Dedifferentiated amniotic fluid mesenchymal stem cell (primary cell): ENCODE measurements around the gene PLCH1.

Source experiments
- DNase-seq: peaks from one replicate; pipeline ENCODE4 v3.0.0-alpha.2; 2016; ENCODE audit errors: extremely low spot score

Gene PLCH1

GRCh38 chr3:155688481-155688880 is 56.4 kb downstream of the PLCH1 start:
- no peak for DNase-seq

GRCh38 chr3:155683344-155683720 is 61.5 kb downstream of the PLCH1 start:
- no peak for DNase-seq

- DNase-seq, result no peak
These were observed 62.2 kb downstream of the PLCH1 start for GRCh38 chr3:155682426-155683343.

GRCh38 chr3:155676252-155676981 is 68.5 kb downstream of the PLCH1 start:
- peak; percentile 62 for DNase-seq

GRCh38 chr3:155675094-155675493 is 69.8 kb downstream of the PLCH1 start:
- no peak for DNase-seq

- DNase-seq, result no peak
These were observed 71.5 kb downstream of the PLCH1 start for GRCh38 chr3:155673421-155673820.

- DNase-seq, result no peak
These were observed 74.5 kb downstream of the PLCH1 start for GRCh38 chr3:155670335-155670734.

- no peak for DNase-seq
These were observed 76.9 kb downstream of the PLCH1 start for GRCh38 chr3:155667988-155668387.

GRCh38 chr3:155664925-155665695 is 79.8 kb downstream of the PLCH1 start:
- DNase-seq, result peak; percentile 62

GRCh38 chr3:155663467-155664212 is 81.2 kb downstream of the PLCH1 start:
- no peak for DNase-seq

GRCh38 chr3:155661760-155662159 is 83.1 kb downstream of the PLCH1 start:
- DNase-seq, result no peak

- no peak for DNase-seq
These were observed 83.8 kb downstream of the PLCH1 start for GRCh38 chr3:155661042-155661441.

- no peak for DNase-seq
These were observed 86.1 kb downstream of the PLCH1 start for GRCh38 chr3:155658671-155659261.

- no peak for DNase-seq
These were observed 86.9 kb downstream of the PLCH1 start for GRCh38 chr3:155658006-155658405.

GRCh38 chr3:155657161-155657560 is 87.7 kb downstream of the PLCH1 start:
- no peak for DNase-seq

- DNase-seq, result no peak
These were observed 88.4 kb downstream of the PLCH1 start for GRCh38 chr3:155656466-155656865.

GRCh38 chr3:155651489-155652218 is 93.2 kb downstream of the PLCH1 start:
- no peak for DNase-seq

GRCh38 chr3:155648013-155648591 is 96.8 kb downstream of the PLCH1 start:
- no peak for DNase-seq

GRCh38 chr3:155647206-155647605 is 97.7 kb downstream of the PLCH1 start:
- DNase-seq, result no peak

- no peak for DNase-seq
These were observed 98.2 kb downstream of the PLCH1 start for GRCh38 chr3:155646669-155647068.
